ENCODE data around the gene CD93. TPM values are rescaled to one million over a fixed set of nuclear protein-coding genes. Genes with fewer than 3 reads are reported as not detected.

The CD93 gene
- total RNA-seq, 1 donor from 2014 or later: not detected

DNA sequence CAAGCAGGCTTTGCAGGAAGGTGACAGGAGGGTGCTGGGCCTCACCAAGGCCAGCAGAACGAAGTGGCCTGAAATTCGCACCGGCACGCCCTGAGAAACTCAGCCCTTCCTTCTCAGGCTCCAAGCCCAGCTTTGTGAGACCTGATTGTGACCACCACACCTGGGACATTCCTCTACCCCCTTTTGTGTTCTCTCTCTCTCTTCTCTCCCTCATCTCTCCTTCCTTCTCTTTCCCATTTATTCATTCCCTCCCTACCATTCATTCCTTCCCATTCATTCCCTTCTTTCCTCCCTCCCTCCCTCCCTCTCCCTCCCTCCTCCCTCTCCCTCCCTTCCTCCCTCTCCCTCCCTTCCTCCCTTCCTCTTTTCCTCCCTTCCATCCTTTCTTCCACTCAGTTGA is 8.8 kb downstream of the CD93 start:
- Mint-ChIP-seq H3K27ac (no peak overlapping the region), H3K4me3 (no peak overlapping the region), H3K36me3 (ENCODE audit: low read depth) (no peaks in the 10 kb centered on the region), H3K27me3 (no peaks in the 10 kb centered on the region), H3K4me1 (no peaks in the 10 kb centered on the region), H3K9me3 (no peaks in the 10 kb centered on the region)
- DNase-seq (no peak), ATAC-seq (ENCODE audit: low read depth) (no peak)
- POLR2A ChIA-PET: no interaction called here
- TF ChIP-seq CTCF (IDR thresholded peaks at IDR 0.05): no peak
- CTCF ChIA-PET: no interaction called here
- intact Hi-C loops (cut with micrococcal nuclease): no loop called here

DNA sequence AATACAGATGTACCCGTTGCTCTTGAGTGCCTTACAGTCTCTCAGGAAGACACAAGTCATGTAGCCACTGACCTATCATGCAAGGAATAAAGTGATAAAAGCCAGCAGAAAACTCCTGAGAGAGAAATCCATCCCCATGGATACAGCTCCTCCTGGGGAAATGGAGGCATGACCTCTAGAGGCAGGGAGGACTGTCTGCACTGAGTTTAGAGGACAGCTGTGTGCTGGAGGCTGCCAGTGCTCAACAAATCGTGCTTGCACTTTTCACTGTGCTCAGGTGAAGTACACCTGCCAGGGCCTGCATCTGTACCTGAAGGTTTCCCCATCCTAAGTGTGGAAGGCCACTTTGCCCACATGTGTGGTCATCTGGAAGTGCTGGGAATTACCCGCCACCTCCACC is 12.1 kb downstream of the CD93 start:
- H3K4me1 Mint-ChIP-seq: no peaks in the 10 kb centered on the region
- POLR2A ChIA-PET: no interaction called here
- ATAC-seq (ENCODE audit: low read depth) (no peak), DNase-seq (no peak)
- no peak overlapping the region for H3K27ac Mint-ChIP-seq
- CTCF ChIA-PET: no interaction called here
- intact Hi-C loops (cut with micrococcal nuclease): no loop called here
- no peaks in the 10 kb centered on the region for H3K27me3 Mint-ChIP-seq
- H3K9me3 Mint-ChIP-seq: no peaks in the 10 kb centered on the region
- H3K4me3 Mint-ChIP-seq: no peak overlapping the region
- no peaks in the 10 kb centered on the region for H3K36me3 Mint-ChIP-seq (ENCODE audit: low read depth)
- TF ChIP-seq CTCF (IDR thresholded peaks at IDR 0.05): no peak

- POLR2A ChIA-PET: no interaction called here
- intact Hi-C loops (cut with micrococcal nuclease): no loop called here
- no peaks in the 10 kb centered on the region for H3K9me3 Mint-ChIP-seq
These were observed 13.1 kb downstream of the CD93 start for GRCh38 chr20:23072892-23073586.

GRCh38 chr20:23071996-23072395 is 14.1 kb downstream of the CD93 start:
- ChIA-PET CTCF (no interaction called here), POLR2A (no interaction called here)
- no peaks in the 10 kb centered on the region for H3K36me3 Mint-ChIP-seq (ENCODE audit: low read depth)
- no peak for ATAC-seq (ENCODE audit: low read depth)
- no peak overlapping the region for H3K27ac Mint-ChIP-seq
- no peaks in the 10 kb centered on the region for H3K4me1 Mint-ChIP-seq
- no peaks in the 10 kb centered on the region for H3K9me3 Mint-ChIP-seq
- TF ChIP-seq CTCF (IDR thresholded peaks at IDR 0.05): no peak
- H3K4me3 Mint-ChIP-seq: no peak overlapping the region
- intact Hi-C loops (cut with micrococcal nuclease): no loop called here
- no peak for DNase-seq
- H3K27me3 Mint-ChIP-seq: no peaks in the 10 kb centered on the region

More at GRCh38 chr20:23072892-23073586, 13.1 kb downstream of the CD93 start:
- Mint-ChIP-seq H3K4me3 (no peak overlapping the region), H3K36me3 (ENCODE audit: low read depth) (no peaks in the 10 kb centered on the region), H3K4me1 (no peaks in the 10 kb centered on the region), H3K27ac (no peak overlapping the region), H3K27me3 (no peaks in the 10 kb centered on the region)
- ATAC-seq (ENCODE audit: low read depth) (no peak), DNase-seq (no peak)
- no peak for TF ChIP-seq CTCF (IDR thresholded peaks at IDR 0.05)
- CTCF ChIA-PET: interaction anchor here (0.5 kb wide), 1 partner anchor 236 kb away, joined by 3 read pairs; no protein-coding TSS in a partner anchor

DNA sequence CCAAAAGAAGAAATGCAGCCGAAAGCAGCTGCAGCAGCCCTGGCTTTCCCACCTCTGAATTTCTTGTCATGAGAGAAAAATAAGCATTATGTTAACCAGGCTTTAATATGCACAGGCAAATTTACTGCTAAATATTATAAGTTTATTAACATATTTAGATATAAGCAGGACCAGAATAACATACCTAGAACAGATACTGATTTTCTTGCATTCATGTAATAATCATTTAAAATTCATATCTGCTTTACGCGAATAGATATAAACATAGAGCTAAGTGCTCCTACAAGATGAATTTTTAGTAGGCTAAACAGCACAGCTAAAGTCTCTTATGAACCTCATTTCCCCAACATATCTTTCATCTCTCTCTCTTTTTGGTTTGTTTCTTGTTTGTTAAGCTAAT is 14.7 kb downstream of the CD93 start:
- no peak for DNase-seq
- no peaks in the 10 kb centered on the region for H3K4me1 Mint-ChIP-seq
- no peak for TF ChIP-seq CTCF (IDR thresholded peaks at IDR 0.05)
- intact Hi-C loops (cut with micrococcal nuclease): no loop called here
- H3K27me3 Mint-ChIP-seq: no peaks in the 10 kb centered on the region
- no peak overlapping the region for H3K27ac Mint-ChIP-seq
- ChIA-PET POLR2A (no interaction called here), CTCF (no interaction called here)
- no peak for ATAC-seq (ENCODE audit: low read depth)
- H3K36me3 Mint-ChIP-seq (ENCODE audit: low read depth): no peaks in the 10 kb centered on the region
- H3K4me3 Mint-ChIP-seq: no peak overlapping the region
- no peaks in the 10 kb centered on the region for H3K9me3 Mint-ChIP-seq
